IMR-90 (cell line): Measurements from ENCODE around the gene TTC28. TPM values are rescaled to one million over a fixed set of nuclear protein-coding genes. Genes with fewer than 3 reads are reported as not detected.

Experiments
- ATAC-seq: fragments of 200-7000 bp; cut with Tn5 transposase; 2 replicates; pipeline ENCODE4 v1.9.1; 2020; ENCODE audit warnings: low read depth, mild to moderate bottlenecking, moderate library complexity
- BruUV-seq: library from RNA; stranded (reverse); fragments of 400-500 nt; replicated peaks from 2 replicates; lab custom pipeline; 2021; lab: Mats Ljungman, UMichigan
- CTCF ChIA-PET: fragments of 300-600 bp; formaldehyde crosslinking; extraction: SDS; loops from one replicate; lab custom pipeline; 2021; ENCODE audit warnings: antibody characterized with exemption; lab: Yijun Ruan, JAX
- POLR2A ChIA-PET: fragments of 300-600 bp; sonication (Branson Sonifier 250); formaldehyde crosslinking; loops from one replicate; lab custom pipeline; 2022; ENCODE audit warnings: antibody characterized with exemption; ENCODE audit not compliant: unreplicated experiment; lab: Charles Lee
- DNase-seq: peaks from one replicate; pipeline ENCODE4 v3.0.0; 2013
- H2AFZ ChIP-seq: replicated peaks from 2 replicates; pipeline ENCODE3; 2013; ENCODE audit warnings: low read length, mild to moderate bottlenecking; ENCODE audit not compliant: poor library complexity
- H2AK5ac ChIP-seq: 2 replicates; pipeline ENCODE4 v1.6.1; 2013; ENCODE audit warnings: low read depth, low read length, inconsistent platforms
- H2AK9ac ChIP-seq: replicated peaks from 2 replicates; pipeline ENCODE3; 2013; ENCODE audit warnings: mild to moderate bottlenecking, low read depth, low read length, moderate library complexity; ENCODE audit not compliant: poor library complexity
- H2BK120ac ChIP-seq: 2 replicates; pipeline ENCODE4 v1.6.1; 2013; ENCODE audit warnings: low read depth, low read length, inconsistent platforms
- H2BK15ac ChIP-seq: 3 replicates; pipeline ENCODE4 v1.6.1; 2013; ENCODE audit warnings: low read depth, low read length, inconsistent platforms
- H2BK20ac ChIP-seq: 2 replicates; pipeline ENCODE4 v1.6.1; 2013; ENCODE audit warnings: low read depth, mild to moderate bottlenecking, inconsistent platforms, low read length, moderate library complexity
- H2BK5ac ChIP-seq: 2 replicates; pipeline ENCODE4 v1.6.1; 2013; ENCODE audit warnings: mild to moderate bottlenecking, low read depth, low read length, inconsistent platforms; ENCODE audit not compliant: poor library complexity, severe bottlenecking
- H3K14ac ChIP-seq: replicated peaks from 2 replicates; pipeline ENCODE4 v1.6.1; 2013; ENCODE audit warnings: low read depth, low read length, inconsistent platforms
- H3K18ac ChIP-seq: 2 replicates; pipeline ENCODE4 v1.6.1; 2013; ENCODE audit warnings: low read depth, low read length, control low read depth
- H3K23ac ChIP-seq: 2 replicates; pipeline ENCODE4 v1.6.1; 2013; ENCODE audit warnings: low read depth, low read length, inconsistent platforms
- H3K27ac ChIP-seq: 2 replicates; pipeline ENCODE4 v1.5.1; 2013; ENCODE audit warnings: mild to moderate bottlenecking, control low read depth, low read length; ENCODE audit not compliant: insufficient read depth
- H3K27me3 ChIP-seq: 2 replicates; pipeline ENCODE4 v1.6.1; 2013; ENCODE audit warnings: low read length; ENCODE audit not compliant: control insufficient read depth, insufficient read depth
- H3K36me3 ChIP-seq: 2 replicates; pipeline ENCODE4 v1.6.1; 2013; ENCODE audit warnings: low read length, mixed read lengths; ENCODE audit not compliant: control insufficient read depth, insufficient read depth
- H3K4ac ChIP-seq: 2 replicates; pipeline ENCODE4 v1.6.1; 2013; ENCODE audit warnings: low read depth, low read length, inconsistent platforms
- H3K4me1 ChIP-seq: 2 replicates; pipeline ENCODE4 v1.6.1; 2013; ENCODE audit warnings: low read length, mixed read lengths; ENCODE audit not compliant: control insufficient read depth, insufficient read depth
- H3K4me2 ChIP-seq: 2 replicates; pipeline ENCODE4 v1.6.1; 2013; ENCODE audit warnings: low read depth, mild to moderate bottlenecking, control low read depth, low read length, moderate library complexity
- H3K4me3 ChIP-seq: 2 replicates; pipeline ENCODE4 v1.5.1; 2013; ENCODE audit warnings: low read depth, mild to moderate bottlenecking, control low read depth, low read length, moderate library complexity; ENCODE audit not compliant: insufficient read depth
- H3K56ac ChIP-seq: 2 replicates; pipeline ENCODE4 v1.6.1; 2013; ENCODE audit warnings: low read length, inconsistent platforms; ENCODE audit not compliant: insufficient read depth; ENCODE audit errors: extremely low read depth
- H3K79me1 ChIP-seq, 2 experiments: 2 replicates each; pipeline ENCODE4 v1.6.1; 2013; ENCODE audit warnings: low read length in 2 of 2, inconsistent platforms in 1 of 2, low read depth in 1 of 2
- H3K9ac ChIP-seq: 2 replicates; pipeline ENCODE4 v1.6.1; 2013; ENCODE audit warnings: low read depth, low read length, control low read depth
- H3K9me1 ChIP-seq: 2 replicates; pipeline ENCODE4 v1.6.1; 2013; ENCODE audit warnings: low read length, inconsistent platforms; ENCODE audit not compliant: insufficient read depth
- H3K9me3 ChIP-seq: 2 replicates; pipeline ENCODE4 v1.6.1; 2013; ENCODE audit warnings: low read length; ENCODE audit not compliant: control insufficient read depth, insufficient read depth
- H4K20me1 ChIP-seq: 2 replicates; pipeline ENCODE4 v1.6.1; 2013; ENCODE audit warnings: low read length, inconsistent platforms; ENCODE audit not compliant: insufficient read depth
- H4K5ac ChIP-seq: 2 replicates; pipeline ENCODE4 v1.6.1; 2013; ENCODE audit warnings: mild to moderate bottlenecking, low read depth, low read length, control low read depth
- H4K8ac ChIP-seq, 2 experiments: 2 replicates each; pipeline ENCODE4 v1.6.1; 2013; ENCODE audit warnings: low read depth in 2 of 2, low read length in 2 of 2, control low read depth in 1 of 2, inconsistent platforms in 1 of 2
- H4K91ac ChIP-seq: 2 replicates; pipeline ENCODE4 v1.6.1; 2013; ENCODE audit warnings: low read depth, low read length, inconsistent platforms; ENCODE audit not compliant: insufficient read depth
- BHLHE40 ChIP-seq: fragments of 150-350 bp; IDR thresholded peaks from 2 replicates; pipeline ENCODE4 v1.6.1; 2016; ENCODE audit warnings: mild to moderate bottlenecking, low read depth, low read length
- CEBPB ChIP-seq: IDR thresholded peaks from 2 replicates; pipeline ENCODE4 v1.6.1; 2012; ENCODE audit warnings: low read depth, low read length, improper control_type of control experiment
- CHD1 ChIP-seq: IDR thresholded peaks from 2 replicates; pipeline ENCODE4 v1.6.1; 2012; ENCODE audit warnings: low read depth, low read length, improper control_type of control experiment
- CTCF ChIP-seq: conservative IDR thresholded peaks from 2 replicates; pipeline ENCODE4 v1.5.1; 2012; ENCODE audit warnings: mild to moderate bottlenecking, low read depth, low read length, improper control_type of control experiment
- ELK1 ChIP-seq: fragments of 150-350 bp; IDR thresholded peaks from 2 replicates; pipeline ENCODE4 v1.6.1; 2016; ENCODE audit warnings: low read depth, mild to moderate bottlenecking, low read length, moderate library complexity, borderline replicate concordance
- FOS ChIP-seq: fragments of 150-350 bp; IDR thresholded peaks from 2 replicates; pipeline ENCODE4 v1.6.1; 2016; ENCODE audit warnings: low read depth, low read length
- MAFK ChIP-seq: IDR thresholded peaks from 2 replicates; pipeline ENCODE4 v1.6.1; 2012; ENCODE audit warnings: low read depth, low read length, improper control_type of control experiment
- MAZ ChIP-seq: IDR thresholded peaks from 2 replicates; pipeline ENCODE4 v1.6.1; 2012; ENCODE audit warnings: low read depth, mild to moderate bottlenecking, low read length, improper control_type of control experiment, moderate library complexity, borderline replicate concordance
- MXI1 ChIP-seq: IDR thresholded peaks from 2 replicates; pipeline ENCODE4 v1.6.1; 2012; ENCODE audit warnings: low read depth, mild to moderate bottlenecking, low read length, moderate library complexity, borderline replicate concordance
- NFE2L2 ChIP-seq: fragments of 150-350 bp; IDR thresholded peaks from 2 replicates; pipeline ENCODE4 v1.6.1; 2016; ENCODE audit warnings: low read depth, mild to moderate bottlenecking, low read length
- POLR2A ChIP-seq: IDR thresholded peaks from 2 replicates; pipeline ENCODE4 v1.6.1; 2012; ENCODE audit warnings: mild to moderate bottlenecking, low read depth, low read length
- RAD21 ChIP-seq: IDR thresholded peaks from 2 replicates; pipeline ENCODE4 v1.6.1; 2012; ENCODE audit warnings: low read length, improper control_type of control experiment
- RCOR1 ChIP-seq: IDR thresholded peaks from 2 replicates; pipeline ENCODE4 v1.6.1; 2012; ENCODE audit warnings: mild to moderate bottlenecking, low read length, improper control_type of control experiment; ENCODE audit not compliant: insufficient replicate concordance
- SMC3 ChIP-seq: fragments of 150-350 bp; IDR thresholded peaks from 2 replicates; pipeline ENCODE4 v1.6.1; 2016; ENCODE audit warnings: low read depth, mild to moderate bottlenecking, antibody characterized with exemption, low read length, moderate library complexity
- USF2 ChIP-seq: fragments of 150-350 bp; IDR thresholded peaks from 2 replicates; pipeline ENCODE4 v1.6.1; 2017; ENCODE audit warnings: mild to moderate bottlenecking, antibody characterized with exemption, low read length, low read depth
- WGBS, 2 experiments: methylation state at CpG; one replicate each; pipeline versions ENCODE4 v1.1.5 to v1.1.7; 2013; ENCODE audit warnings: missing lambda C conversion rate in 2 of 2; ENCODE audit not compliant: insufficient read length in 1 of 2; ENCODE audit errors: extremely low coverage in 2 of 2; 5-methylcytosine and 5-hydroxymethylcytosine counted together
- dilution Hi-C: fragments of 300-500 bp; cut with HindIII; formaldehyde crosslinking; loops from one replicate; pipeline ENCODE4 v1.14.3; 2018; ENCODE audit warnings: low sequenced_read_pairs; ENCODE audit not compliant: unreplicated experiment
- in situ Hi-C: fragments of 300-500 bp; cut with MboI; formaldehyde crosslinking; loops from 3 replicates; pipeline ENCODE4 v1.14.3; 2019; ENCODE audit warnings: low sequenced_read_pairs, inconsistent platforms, mixed read lengths
- intact Hi-C: fragments of 100-400 bp; cut with micrococcal nuclease; formaldehyde crosslinking; loops from 2 replicates; pipeline ENCODE4 v1.10.0; 2022
- polyA plus RNA-seq, 3 experiments: library from polyadenylated mRNA; depleted of rRNA; stranded (reverse); fragments of >200 nt; gene quantifications; 2 replicates each; pipeline ENCODE4 v1.2.3, GENCODE V29; 2012; ENCODE audit warnings: low replicate concordance in 1 of 3
- total RNA-seq: library from RNA; depleted of rRNA; stranded (reverse); fragments of >200 nt; gene quantifications from 2 replicates; pipeline ENCODE4 v1.2.3, GENCODE V29; 2012

TTC28 gene
- total and polyA plus RNA-seq, 2 of the 4 experiments (the other 2 are of a cell fraction) = 5.6 to 13.3 TPM

GRCh38 chr22:28314959-28315358 is 364.7 kb downstream of the TTC28 start:
- Histone ChIP-seq H3K9me1 (no peaks in the 10 kb centered on the region), H4K20me1 (no peaks in the 10 kb centered on the region), H2BK120ac (no peak overlapping the region), H3K4me3 (no peak overlapping the region), H4K5ac (no peak overlapping the region), H3K4me1 (no peaks in the 10 kb centered on the region), H3K79me1 (no peaks in the 10 kb centered on the region), H3K4ac (no peak overlapping the region), H4K8ac (no peak overlapping the region), H2AK9ac (no peak overlapping the region), H3K18ac (no peak overlapping the region), H3K27ac (no peak overlapping the region), H4K91ac (no peak overlapping the region), H2AFZ (no peak overlapping the region), H3K9ac (no peak overlapping the region), H3K36me3 (no peaks in the 10 kb centered on the region), H3K23ac (no peak overlapping the region), H2BK20ac (no peak overlapping the region), H3K27me3 (no peaks in the 10 kb centered on the region), H3K14ac (no peak overlapping the region), H2AK5ac (no peak overlapping the region), H3K9me3 (no peaks in the 10 kb centered on the region), H2BK5ac (no peak overlapping the region), H3K56ac (no peak overlapping the region), H3K4me2 (no peak overlapping the region), H2BK15ac (no peak overlapping the region)
- ChIA-PET POLR2A (no interaction called here), CTCF (no interaction called here)
- no peak for TF ChIP-seq NFE2L2
- no peak for TF ChIP-seq CTCF
- TF ChIP-seq MAFK = no peak
- TF ChIP-seq CEBPB = no peak
- no peak for TF ChIP-seq MXI1
- TF ChIP-seq MAZ = no peak
- TF ChIP-seq SMC3 = no peak
- no peak for TF ChIP-seq BHLHE40
- TF ChIP-seq ELK1 = no peak
- no peak for TF ChIP-seq RCOR1
- TF ChIP-seq FOS = no peak
- TF ChIP-seq POLR2A = no peak
- no peak for TF ChIP-seq USF2
- no peak for TF ChIP-seq RAD21
- no peak for TF ChIP-seq CHD1
- intact Hi-C loops (no loop called here), in situ Hi-C loops (no loop called here), dilution Hi-C loops (no loop called here)
- no TSS peak for BruUV-seq
- 100% methylated on average over 1 of the region's 1 CpG; no CpG with 5 or more reads in 1 of the 2 experiments for WGBS, 2 experiments
- DNase-seq (no peak), ATAC-seq (no peak)
